RWPE2 (cell line): ENCODE data around the gene ASB16.
"Not testable (repeated sequence)": the region's sequence is repeated elsewhere in the genome, so short reads cannot be mapped to it uniquely, and the experiment has no call there.

ENCODE experiments used
- ATAC-seq: fragments of 200-7000 bp; cut with Tn5 transposase; 3 replicates; pipeline ENCODE4 v1.9.1; 2021; ENCODE audit warnings: low read depth
- DNase-seq: peaks from one replicate; pipeline ENCODE4 v3.0.0-alpha.2; 2020; ENCODE audit warnings: low spot score
- H3K27ac ChIP-seq: fragments of 450-650 bp; 2 replicates; pipeline ENCODE4 v1.5.1; 2017; ENCODE audit warnings: mild to moderate bottlenecking; ENCODE audit not compliant: poor library complexity, severe bottlenecking
- H3K27me3 ChIP-seq: fragments of 250-450 bp; sonication (Bioruptor Pico); 2 replicates; pipeline ENCODE4 v1.5.1; 2021; ENCODE audit warnings: mild to moderate bottlenecking, moderate library complexity; ENCODE audit not compliant: insufficient read depth, poor library complexity, severe bottlenecking
- H3K36me3 ChIP-seq: fragments of 250-450 bp; sonication (Bioruptor Pico); 2 replicates; pipeline ENCODE4 v1.5.1; 2020; ENCODE audit warnings: low read depth, mild to moderate bottlenecking, moderate library complexity
- H3K4me1 ChIP-seq: fragments of 250-450 bp; sonication (Bioruptor Pico); 2 replicates; pipeline ENCODE4 v1.5.1; 2021; ENCODE audit warnings: mild to moderate bottlenecking, moderate library complexity; ENCODE audit not compliant: insufficient read depth, poor library complexity, severe bottlenecking
- H3K4me3 ChIP-seq: fragments of 250-450 bp; sonication (Bioruptor Pico); 2 replicates; pipeline ENCODE4 v1.5.1; 2021; ENCODE audit warnings: mild to moderate bottlenecking, moderate library complexity; ENCODE audit not compliant: severe bottlenecking
- H3K9me3 ChIP-seq: fragments of 250-450 bp; sonication (Bioruptor Pico); 2 replicates; pipeline ENCODE4 v1.5.1; 2021; ENCODE audit warnings: mild to moderate bottlenecking, moderate library complexity; ENCODE audit not compliant: severe bottlenecking
- CTCF ChIP-seq: fragments of 450-650 bp; IDR thresholded peaks from one replicate; pipeline ENCODE4 v1.5.1; 2017; ENCODE audit warnings: mild to moderate bottlenecking, moderate library complexity; ENCODE audit not compliant: poor library complexity, severe bottlenecking

ASB16 gene

GRCh38 chr17:44132275-44132821, 38.2 kb upstream of the ASB16 start:
- TF ChIP-seq CTCF, result no peak
- DNase-seq, result no peak
- Histone ChIP-seq H3K27me3 (no peaks in the 10 kb centered on the region), H3K4me1 (peaks cover 6% of the 10 kb centered on the region), H3K36me3 (no peaks in the 10 kb centered on the region), H3K27ac (no peak overlapping the region), H3K4me3 (no peak overlapping the region), H3K9me3 (no peaks in the 10 kb centered on the region)
- ATAC-seq, result 0 out of 3 replicates have a peak, but pooled peaks have one; percentile 45

- Histone ChIP-seq H3K4me3 (no peak overlapping the region), H3K36me3 (no peaks in the 10 kb centered on the region), H3K27ac (no peak overlapping the region), H3K27me3 (no peaks in the 10 kb centered on the region), H3K9me3 (no peaks in the 10 kb centered on the region), H3K4me1 (peaks cover 19% of the 10 kb centered on the region)
- TF ChIP-seq CTCF, result no peak
- ATAC-seq, result no peak
- no peak for DNase-seq
Observed at GRCh38 chr17:44133918-44134476, 36.5 kb upstream of the ASB16 start.

- H3K4me1 ChIP-seq, result peaks cover 20% of the 10 kb centered on the region
- H3K27ac ChIP-seq, result no peak overlapping the region
- no peak for DNase-seq
- ATAC-seq, result no peak
- H3K4me3 ChIP-seq, result no peak overlapping the region
- no peak for TF ChIP-seq CTCF
- no peaks in the 10 kb centered on the region for H3K9me3 ChIP-seq
- H3K27me3 ChIP-seq, result no peaks in the 10 kb centered on the region
- no peaks in the 10 kb centered on the region for H3K36me3 ChIP-seq
Observed at GRCh38 chr17:44134752-44135568, 35.5 kb upstream of the ASB16 start.

- DNase-seq, result peak; percentile 100
- H3K27me3 ChIP-seq, result no peaks in the 10 kb centered on the region
- ATAC-seq, result peak; percentile 91
- no peaks in the 10 kb centered on the region for H3K36me3 ChIP-seq
- H3K9me3 ChIP-seq, result no peaks in the 10 kb centered on the region
- H3K4me1 ChIP-seq, result peaks cover 17% of the 10 kb centered on the region
- H3K4me3 ChIP-seq, result no peak overlapping the region
- peak overlapping the region; percentile 92 for H3K27ac ChIP-seq
- peak; percentile 10 for TF ChIP-seq CTCF
Observed at GRCh38 chr17:44137891-44138709, 32.4 kb upstream of the ASB16 start.

- H3K9me3 ChIP-seq, ATAC-seq, H3K27me3 ChIP-seq, H3K4me1 ChIP-seq, H3K4me3 ChIP-seq, DNase-seq: not testable (repeated sequence)
- peak overlapping the region; percentile 22 for H3K27ac ChIP-seq
- peaks cover 43% of the 10 kb centered on the region for H3K36me3 ChIP-seq
Observed at GRCh38 chr17:44143921-44144320, 26.6 kb upstream of the ASB16 start.
